K562 (cell line): ENCODE data around the gene B3GALT4. TPM values are rescaled to one million over a fixed set of nuclear protein-coding genes. Genes with fewer than 3 reads are reported as not detected.
A peak's percentile ranks its signal among the peaks of the same experiment; 100 is the strongest.

Source experiments
- ARID2 ChIP-seq: fragments of 450-650 bp; IDR thresholded peaks from 2 replicates; pipeline ENCODE4 v1.6.1; 2017; ENCODE audit warnings: antibody characterized with exemption, mild to moderate bottlenecking
- DMBX1 ChIP-seq: fragments of 250-450 bp; sonication (Bioruptor Pico); IDR thresholded peaks from 2 replicates; pipeline ENCODE4 v1.8.0; 2022; ENCODE audit warnings: inconsistent platforms, mild to moderate bottlenecking, moderate library complexity, borderline replicate concordance
- EHMT2 ChIP-seq: fragments of 450-650 bp; IDR thresholded peaks from 2 replicates; pipeline ENCODE4 v1.6.1; 2018; ENCODE audit warnings: antibody characterized with exemption
- HEY1 ChIP-seq: fragments of 250-450 bp; sonication (Bioruptor Pico); IDR thresholded peaks from 2 replicates; pipeline ENCODE4 v1.5.0; 2020; ENCODE audit warnings: mild to moderate bottlenecking, moderate library complexity, borderline replicate concordance
- NCOA2 ChIP-seq, 2 experiments: fragments of 450-650 bp; IDR thresholded peaks; 2 replicates each; pipeline ENCODE4 v1.6.1; 2018; ENCODE audit warnings: mild to moderate bottlenecking in 2 of 2, moderate library complexity in 1 of 2; ENCODE audit not compliant: partially characterized antibody in 2 of 2
- NCOA4 ChIP-seq: fragments of 450-650 bp; IDR thresholded peaks from 2 replicates; pipeline ENCODE4 v1.6.1; 2018; ENCODE audit warnings: mild to moderate bottlenecking; ENCODE audit not compliant: partially characterized antibody
- PCBP1 ChIP-seq: fragments of 200-400 bp; formaldehyde crosslinking; IDR thresholded peaks from 2 replicates; pipeline ENCODE4 v1.6.1; 2018; ENCODE audit warnings: mild to moderate bottlenecking, low read depth, low read length; ENCODE audit not compliant: poor library complexity, severe bottlenecking
- RBFOX2 ChIP-seq: fragments of 200-400 bp; formaldehyde crosslinking; IDR thresholded peaks from 2 replicates; pipeline ENCODE4 v1.6.1; 2017; ENCODE audit warnings: low read depth, mild to moderate bottlenecking, low read length, moderate library complexity
- SMARCA5 ChIP-seq: fragments of 450-650 bp; IDR thresholded peaks from 2 replicates; pipeline ENCODE4 v1.6.1; 2016
- TAL1 ChIP-seq: fragments of 450-650 bp; IDR thresholded peaks from 2 replicates; pipeline ENCODE4 v1.6.1; 2016; ENCODE audit warnings: mild to moderate bottlenecking
- TEAD1 ChIP-seq, 2 experiments: fragments of 450-650 bp in 1 of 2; sonication (generic) in 1 of 2; formaldehyde crosslinking; IDR thresholded peaks; 2 replicates each; pipeline versions ENCODE4 v1.4.0 to v1.8.0; 2020 to 2022; ENCODE audit warnings: mild to moderate bottlenecking in 2 of 2, missing genetic modification reagents in 1 of 2
- ZBTB7A ChIP-seq: IDR thresholded peaks from 2 replicates; pipeline ENCODE4 v1.6.1; 2011; ENCODE audit warnings: low read depth, mild to moderate bottlenecking, low read length, moderate library complexity, borderline replicate concordance; ENCODE audit not compliant: control insufficient read depth
- ZNF174 ChIP-seq: fragments of 250-450 bp; sonication (Bioruptor Pico); IDR thresholded peaks from 2 replicates; pipeline ENCODE4 v1.4.0; 2020; ENCODE audit warnings: mild to moderate bottlenecking
- ZNF584 ChIP-seq: fragments of 200-800 bp; sonication (Bioruptor generic); IDR thresholded peaks from 2 replicates; pipeline ENCODE4 v1.6.1; 2016; ENCODE audit warnings: low read depth, mild to moderate bottlenecking, missing genetic modification characterization, missing compliant biosample characterization
- ZNF778 ChIP-seq: fragments of 450-650 bp; formaldehyde crosslinking; IDR thresholded peaks from 2 replicates; pipeline ENCODE4 v1.4.0; 2020; ENCODE audit warnings: mild to moderate bottlenecking, moderate library complexity
- polyA plus RNA-seq, 8 experiments: library from polyadenylated mRNA; depleted of rRNA in 4 of 8; stranded (reverse) in 5 of 8; unstranded in 3 of 8; fragments of >200 nt; fragmentation: Nextera tagmentation in 2 of 8; fragmentation: Illumina TruSeq in 1 of 8; extraction: Ambion mirVana in 2 of 8; extraction: Trizol in 1 of 8; gene quantifications; 2 replicates each; pipeline versions ENCODE4 v1.2.1 to v1.2.3, GENCODE V29; 2011 to 2014; ENCODE audit warnings: inconsistent platforms in 1 of 8, missing spikeins in 1 of 8
- total RNA-seq, 7 experiments: library from RNA; depleted of rRNA in 6 of 7; stranded (reverse); fragments of >200 nt in 6 of 7; fragmentation: Illumina TruSeq in 2 of 7; extraction: Trizol in 2 of 7; gene quantifications; 2 replicates each; pipeline versions ENCODE4 v1.2.1 to v1.2.3, GENCODE V29; 2011 to 2021; ENCODE audit warnings: low replicate concordance in 1 of 7
- TF ChIP-seq, protein P1 (sequence below): fragments of 450-650 bp; IDR thresholded peaks from 2 replicates; pipeline ENCODE4 v1.6.1; 2017; ENCODE audit warnings: antibody characterized with exemption, mild to moderate bottlenecking
- TF ChIP-seq, protein P2 (sequence below): sonication (generic); formaldehyde crosslinking; IDR thresholded peaks from 2 replicates; pipeline ENCODE4 v1.8.0; 2022; ENCODE audit warnings: missing genetic modification reagents, mild to moderate bottlenecking, moderate library complexity, borderline replicate concordance
- TF ChIP-seq, protein P3 (sequence below): IDR thresholded peaks from 2 replicates; pipeline ENCODE4 v1.6.1; 2011; ENCODE audit warnings: borderline replicate concordance, low read depth, mild to moderate bottlenecking, moderate library complexity, low read length; ENCODE audit not compliant: insufficient read depth, poor library complexity, severe bottlenecking
- TF ChIP-seq, protein P4 (sequence below): sonication (generic); IDR thresholded peaks from 2 replicates; pipeline ENCODE4 v1.6.1; 2016

B3GALT4 gene
- total and polyA plus RNA-seq, 9 of the 15 experiments (the other 6 are each of a cell fraction or from before 2014, with no cell fraction given) = 0.11 to 1.3 (median 0.53) TPM; not detected in 1

DNA sequence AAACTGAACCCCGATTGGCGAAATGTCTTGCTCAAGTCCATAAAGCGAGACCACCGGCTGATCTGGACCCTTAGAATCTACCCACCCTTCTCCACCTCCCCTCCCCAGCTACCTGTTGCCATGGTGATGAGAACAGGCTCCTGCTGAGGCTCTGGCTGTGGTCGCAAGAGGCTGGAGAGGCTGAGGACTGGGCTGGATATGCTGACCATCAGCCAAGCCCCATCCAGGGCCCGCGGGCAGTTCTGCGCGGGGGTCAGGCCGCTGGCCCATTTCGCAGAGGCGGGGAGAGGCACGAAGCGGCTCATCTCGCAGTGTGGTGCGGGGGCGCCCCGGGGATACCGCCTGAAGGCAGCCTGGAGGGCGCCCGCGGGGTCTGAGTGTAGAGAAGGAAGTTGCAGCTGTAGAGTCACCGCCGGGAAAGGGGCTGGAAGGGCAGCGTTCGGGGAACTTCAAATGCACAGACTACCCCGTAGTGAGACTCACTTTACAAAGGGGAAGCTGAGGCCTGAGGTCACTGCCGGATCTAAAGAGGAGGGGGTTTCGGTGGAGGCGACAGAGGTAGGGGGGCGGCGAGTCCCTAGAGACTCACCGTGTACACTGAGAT is 36.3 kb downstream of the B3GALT4 start (continued):
- TF ChIP-seq, protein P1, sequence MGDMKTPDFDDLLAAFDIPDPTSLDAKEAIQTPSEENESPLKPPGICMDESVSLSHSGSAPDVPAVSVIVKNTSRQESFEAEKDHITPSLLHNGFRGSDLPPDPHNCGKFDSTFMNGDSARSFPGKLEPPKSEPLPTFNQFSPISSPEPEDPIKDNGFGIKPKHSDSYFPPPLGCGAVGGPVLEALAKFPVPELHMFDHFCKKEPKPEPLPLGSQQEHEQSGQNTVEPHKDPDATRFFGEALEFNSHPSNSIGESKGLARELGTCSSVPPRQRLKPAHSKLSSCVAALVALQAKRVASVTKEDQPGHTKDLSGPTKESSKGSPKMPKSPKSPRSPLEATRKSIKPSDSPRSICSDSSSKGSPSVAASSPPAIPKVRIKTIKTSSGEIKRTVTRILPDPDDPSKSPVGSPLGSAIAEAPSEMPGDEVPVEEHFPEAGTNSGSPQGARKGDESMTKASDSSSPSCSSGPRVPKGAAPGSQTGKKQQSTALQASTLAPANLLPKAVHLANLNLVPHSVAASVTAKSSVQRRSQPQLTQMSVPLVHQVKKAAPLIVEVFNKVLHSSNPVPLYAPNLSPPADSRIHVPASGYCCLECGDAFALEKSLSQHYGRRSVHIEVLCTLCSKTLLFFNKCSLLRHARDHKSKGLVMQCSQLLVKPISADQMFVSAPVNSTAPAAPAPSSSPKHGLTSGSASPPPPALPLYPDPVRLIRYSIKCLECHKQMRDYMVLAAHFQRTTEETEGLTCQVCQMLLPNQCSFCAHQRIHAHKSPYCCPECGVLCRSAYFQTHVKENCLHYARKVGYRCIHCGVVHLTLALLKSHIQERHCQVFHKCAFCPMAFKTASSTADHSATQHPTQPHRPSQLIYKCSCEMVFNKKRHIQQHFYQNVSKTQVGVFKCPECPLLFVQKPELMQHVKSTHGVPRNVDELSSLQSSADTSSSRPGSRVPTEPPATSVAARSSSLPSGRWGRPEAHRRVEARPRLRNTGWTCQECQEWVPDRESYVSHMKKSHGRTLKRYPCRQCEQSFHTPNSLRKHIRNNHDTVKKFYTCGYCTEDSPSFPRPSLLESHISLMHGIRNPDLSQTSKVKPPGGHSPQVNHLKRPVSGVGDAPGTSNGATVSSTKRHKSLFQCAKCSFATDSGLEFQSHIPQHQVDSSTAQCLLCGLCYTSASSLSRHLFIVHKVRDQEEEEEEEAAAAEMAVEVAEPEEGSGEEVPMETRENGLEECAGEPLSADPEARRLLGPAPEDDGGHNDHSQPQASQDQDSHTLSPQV = no peak
- TF ChIP-seq NCOA4 (no peak), TAL1 (no peak), ZNF778 (CRISPR knock-in tag) (no peak), DMBX1 (CRISPR knock-in tag) (0 out of 2 replicates have a peak, but pooled peaks have one; percentile 21), ZNF174 (CRISPR knock-in tag) (no peak), ZBTB7A (peak; percentile 41), PCBP1 (no peak), SMARCA5 (0 out of 2 replicates have a peak, but pooled peaks have one; percentile 29), TEAD1 (CRISPR knock-in tag; IDR thresholded peaks at IDR 0.05) (no peak), ARID2 (0 out of 2 replicates have a peak, but pooled peaks have one; percentile 10), RBFOX2 (peak; percentile 36), ZNF584 (CRISPR knock-in tag) (no peak), NCOA2 (IDR thresholded peaks at IDR 0.05; ENCODE audit: partially characterized antibody in 2 of 2) (no peak), HEY1 (CRISPR knock-in tag) (no peak), EHMT2 (no peak)
- TF ChIP-seq, protein P2, sequence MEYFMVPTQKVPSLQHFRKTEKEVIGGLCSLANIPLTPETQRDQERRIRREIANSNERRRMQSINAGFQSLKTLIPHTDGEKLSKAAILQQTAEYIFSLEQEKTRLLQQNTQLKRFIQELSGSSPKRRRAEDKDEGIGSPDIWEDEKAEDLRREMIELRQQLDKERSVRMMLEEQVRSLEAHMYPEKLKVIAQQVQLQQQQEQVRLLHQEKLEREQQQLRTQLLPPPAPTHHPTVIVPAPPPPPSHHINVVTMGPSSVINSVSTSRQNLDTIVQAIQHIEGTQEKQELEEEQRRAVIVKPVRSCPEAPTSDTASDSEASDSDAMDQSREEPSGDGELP (CRISPR knock-in tag) = no peak; the same call in 1 of the 2 replicates
- TF ChIP-seq, protein P3, sequence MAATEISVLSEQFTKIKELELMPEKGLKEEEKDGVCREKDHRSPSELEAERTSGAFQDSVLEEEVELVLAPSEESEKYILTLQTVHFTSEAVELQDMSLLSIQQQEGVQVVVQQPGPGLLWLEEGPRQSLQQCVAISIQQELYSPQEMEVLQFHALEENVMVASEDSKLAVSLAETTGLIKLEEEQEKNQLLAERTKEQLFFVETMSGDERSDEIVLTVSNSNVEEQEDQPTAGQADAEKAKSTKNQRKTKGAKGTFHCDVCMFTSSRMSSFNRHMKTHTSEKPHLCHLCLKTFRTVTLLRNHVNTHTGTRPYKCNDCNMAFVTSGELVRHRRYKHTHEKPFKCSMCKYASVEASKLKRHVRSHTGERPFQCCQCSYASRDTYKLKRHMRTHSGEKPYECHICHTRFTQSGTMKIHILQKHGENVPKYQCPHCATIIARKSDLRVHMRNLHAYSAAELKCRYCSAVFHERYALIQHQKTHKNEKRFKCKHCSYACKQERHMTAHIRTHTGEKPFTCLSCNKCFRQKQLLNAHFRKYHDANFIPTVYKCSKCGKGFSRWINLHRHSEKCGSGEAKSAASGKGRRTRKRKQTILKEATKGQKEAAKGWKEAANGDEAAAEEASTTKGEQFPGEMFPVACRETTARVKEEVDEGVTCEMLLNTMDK = no peak
- TF ChIP-seq, protein P4, sequence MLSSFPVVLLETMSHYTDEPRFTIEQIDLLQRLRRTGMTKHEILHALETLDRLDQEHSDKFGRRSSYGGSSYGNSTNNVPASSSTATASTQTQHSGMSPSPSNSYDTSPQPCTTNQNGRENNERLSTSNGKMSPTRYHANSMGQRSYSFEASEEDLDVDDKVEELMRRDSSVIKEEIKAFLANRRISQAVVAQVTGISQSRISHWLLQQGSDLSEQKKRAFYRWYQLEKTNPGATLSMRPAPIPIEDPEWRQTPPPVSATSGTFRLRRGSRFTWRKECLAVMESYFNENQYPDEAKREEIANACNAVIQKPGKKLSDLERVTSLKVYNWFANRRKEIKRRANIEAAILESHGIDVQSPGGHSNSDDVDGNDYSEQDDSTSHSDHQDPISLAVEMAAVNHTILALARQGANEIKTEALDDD = no peak
